Neural progenitor cell (in vitro differentiated cells): ENCODE data around the gene ARG2.

Source experiments
- EZH2 ChIP-seq: fragments of 200-600 bp; sonication (generic); IDR thresholded peaks from 2 replicates; pipeline ENCODE4 v1.6.1; 2017; ENCODE audit warnings: antibody characterized with exemption, mild to moderate bottlenecking, moderate library complexity
- EZH2phosphoT487 ChIP-seq: fragments of 200-600 bp; sonication (generic); IDR thresholded peaks from 2 replicates; pipeline ENCODE4 v1.6.1; 2017; ENCODE audit warnings: antibody characterized with exemption
- TF ChIP-seq, protein P1 (sequence below): fragments of 200-600 bp; sonication (generic); IDR thresholded peaks from 2 replicates; pipeline ENCODE4 v1.5.1; 2017; ENCODE audit warnings: antibody characterized with exemption, mild to moderate bottlenecking

DNA sequence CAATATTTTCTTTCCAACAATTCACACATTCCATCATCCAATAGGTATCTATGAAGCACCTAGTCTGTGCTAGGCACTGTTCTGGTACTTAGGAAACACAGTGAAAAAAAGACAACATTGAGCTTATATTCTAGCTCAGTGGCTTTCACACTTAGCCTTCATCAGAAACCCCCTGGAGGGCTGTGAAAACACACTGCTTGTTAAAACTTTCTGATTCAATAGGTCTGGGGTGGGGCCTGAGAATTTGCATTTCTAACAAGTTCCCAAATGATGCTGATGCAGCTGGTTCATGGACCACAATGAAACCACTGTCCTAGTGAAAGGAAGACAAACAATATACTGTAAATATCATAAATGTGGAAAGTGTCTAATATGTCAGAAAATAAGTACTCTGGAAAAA is 48.8 kb downstream of the ARG2 start:
- TF ChIP-seq, protein P1, sequence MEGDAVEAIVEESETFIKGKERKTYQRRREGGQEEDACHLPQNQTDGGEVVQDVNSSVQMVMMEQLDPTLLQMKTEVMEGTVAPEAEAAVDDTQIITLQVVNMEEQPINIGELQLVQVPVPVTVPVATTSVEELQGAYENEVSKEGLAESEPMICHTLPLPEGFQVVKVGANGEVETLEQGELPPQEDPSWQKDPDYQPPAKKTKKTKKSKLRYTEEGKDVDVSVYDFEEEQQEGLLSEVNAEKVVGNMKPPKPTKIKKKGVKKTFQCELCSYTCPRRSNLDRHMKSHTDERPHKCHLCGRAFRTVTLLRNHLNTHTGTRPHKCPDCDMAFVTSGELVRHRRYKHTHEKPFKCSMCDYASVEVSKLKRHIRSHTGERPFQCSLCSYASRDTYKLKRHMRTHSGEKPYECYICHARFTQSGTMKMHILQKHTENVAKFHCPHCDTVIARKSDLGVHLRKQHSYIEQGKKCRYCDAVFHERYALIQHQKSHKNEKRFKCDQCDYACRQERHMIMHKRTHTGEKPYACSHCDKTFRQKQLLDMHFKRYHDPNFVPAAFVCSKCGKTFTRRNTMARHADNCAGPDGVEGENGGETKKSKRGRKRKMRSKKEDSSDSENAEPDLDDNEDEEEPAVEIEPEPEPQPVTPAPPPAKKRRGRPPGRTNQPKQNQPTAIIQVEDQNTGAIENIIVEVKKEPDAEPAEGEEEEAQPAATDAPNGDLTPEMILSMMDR: no peak
- TF ChIP-seq EZH2: no peak
- no peak for TF ChIP-seq EZH2phosphoT487
